ENCODE results near the gene RTCA.

- no peak for TF ChIP-seq CTCF (IDR thresholded peaks at IDR 0.05)
- no peak for TF ChIP-seq EZH2 (IDR thresholded peaks at IDR 0.05)
Observed at GRCh38 chr1:100323419-100324106, 57.5 kb downstream of the RTCA start.

All from neural progenitor cell (in vitro differentiated cells).